Measurements from ENCODE around the gene TBL3.

GRCh38 chr16:1923299-1924034 lies 48.4 kb upstream of the TBL3 start:
- TF ChIP-seq CTCF (conservative IDR thresholded peaks at IDR 0.05; ENCODE audit: low read length) (no peak), EZH2phosphoT487 (IDR thresholded peaks at IDR 0.05; ENCODE audit: borderline replicate concordance) (no peak)
